Upper lobe of right lung (tissue), 1 donor: Measurements from ENCODE around the gene D2HGDH. TPM values are rescaled to one million over a fixed set of nuclear protein-coding genes. Genes with fewer than 3 reads are reported as not detected.
"Not testable (repeated sequence)": the region's sequence is repeated elsewhere in the genome, so short reads cannot be mapped to it uniquely, and the experiment has no call there.

ENCODE experiments used
- ATAC-seq: fragments of 200-7000 bp; cut with Tn5 transposase; one replicate; pipeline ENCODE4 v1.9.1; 2020; ENCODE audit warnings: mild to moderate bottlenecking, moderate library complexity
- DNase-seq: peaks from one replicate; pipeline ENCODE4 v3.0.0-alpha.2; 2020
- H3K27ac ChIP-seq: fragments of 200-600 bp; one replicate; pipeline ENCODE4 v1.8.0; 2022
- H3K27me3 ChIP-seq: fragments of 200-600 bp; one replicate; pipeline ENCODE4 v1.8.0; 2022; ENCODE audit warnings: mild to moderate bottlenecking
- H3K36me3 ChIP-seq: fragments of 200-600 bp; one replicate; pipeline ENCODE4 v1.8.0; 2022
- H3K4me1 ChIP-seq: fragments of 200-600 bp; one replicate; pipeline ENCODE4 v1.8.0; 2022
- H3K4me3 ChIP-seq: fragments of 200-600 bp; one replicate; pipeline ENCODE4 v1.8.0; 2022; ENCODE audit warnings: mild to moderate bottlenecking
- H3K9me3 ChIP-seq: fragments of 200-600 bp; one replicate; pipeline ENCODE4 v1.8.0; 2022
- intact Hi-C: fragments of 100-400 bp; cut with DNase I; formaldehyde crosslinking; loops from one replicate; pipeline ENCODE4 v1.11.0; 2022
- total RNA-seq: library from RNA; stranded (reverse); fragmentation: NEBNext Ultra II Directional; extraction: Animal tissue kit (Norgen Biotek cat#: 25700); gene quantifications from one replicate; pipeline ENCODE4 v1.2.1, GENCODE V29; 2021
- TF ChIP-seq, protein P1 (sequence below): fragments of 200-600 bp; IDR thresholded peaks from one replicate; pipeline ENCODE4 v1.8.0; 2022; ENCODE audit warnings: antibody characterized with exemption
- donor health status: DM: no; HTN: yes; CAD: no; lungs with severe emphysema.

The D2HGDH gene
- total RNA-seq, 1 donor from 2014 or later, result 28.8 TPM

DNA sequence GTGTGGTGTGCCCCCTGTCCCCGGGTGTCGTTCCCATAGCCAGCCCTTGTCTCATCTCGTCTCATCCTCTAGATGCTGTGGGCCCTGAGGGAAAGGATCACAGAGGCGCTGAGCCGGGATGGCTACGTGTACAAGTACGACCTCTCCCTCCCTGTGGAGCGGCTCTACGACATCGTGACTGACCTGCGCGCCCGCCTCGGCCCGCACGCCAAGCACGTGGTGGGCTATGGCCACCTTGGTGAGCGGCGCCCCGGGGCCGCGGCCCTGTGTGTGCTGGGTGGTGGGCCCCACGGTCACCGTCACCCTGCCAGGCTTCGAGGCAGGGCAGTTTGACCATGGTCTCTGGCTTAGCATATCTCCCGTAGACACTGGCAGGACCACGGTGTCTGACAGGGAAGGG lies 21.3 kb downstream of the D2HGDH start:
- DNase-seq (no peak), ATAC-seq (no peak)
- Histone ChIP-seq H3K27ac (no peak overlapping the region), H3K27me3 (no peaks in the 10 kb centered on the region), H3K9me3 (no peaks in the 10 kb centered on the region), H3K36me3 (peaks cover 25% of the 10 kb centered on the region), H3K4me3 (no peak overlapping the region), H3K4me1 (no peaks in the 10 kb centered on the region)
- TF ChIP-seq, protein P1, sequence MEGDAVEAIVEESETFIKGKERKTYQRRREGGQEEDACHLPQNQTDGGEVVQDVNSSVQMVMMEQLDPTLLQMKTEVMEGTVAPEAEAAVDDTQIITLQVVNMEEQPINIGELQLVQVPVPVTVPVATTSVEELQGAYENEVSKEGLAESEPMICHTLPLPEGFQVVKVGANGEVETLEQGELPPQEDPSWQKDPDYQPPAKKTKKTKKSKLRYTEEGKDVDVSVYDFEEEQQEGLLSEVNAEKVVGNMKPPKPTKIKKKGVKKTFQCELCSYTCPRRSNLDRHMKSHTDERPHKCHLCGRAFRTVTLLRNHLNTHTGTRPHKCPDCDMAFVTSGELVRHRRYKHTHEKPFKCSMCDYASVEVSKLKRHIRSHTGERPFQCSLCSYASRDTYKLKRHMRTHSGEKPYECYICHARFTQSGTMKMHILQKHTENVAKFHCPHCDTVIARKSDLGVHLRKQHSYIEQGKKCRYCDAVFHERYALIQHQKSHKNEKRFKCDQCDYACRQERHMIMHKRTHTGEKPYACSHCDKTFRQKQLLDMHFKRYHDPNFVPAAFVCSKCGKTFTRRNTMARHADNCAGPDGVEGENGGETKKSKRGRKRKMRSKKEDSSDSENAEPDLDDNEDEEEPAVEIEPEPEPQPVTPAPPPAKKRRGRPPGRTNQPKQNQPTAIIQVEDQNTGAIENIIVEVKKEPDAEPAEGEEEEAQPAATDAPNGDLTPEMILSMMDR, result no peak
- intact Hi-C loops, result no loop called here

DNA sequence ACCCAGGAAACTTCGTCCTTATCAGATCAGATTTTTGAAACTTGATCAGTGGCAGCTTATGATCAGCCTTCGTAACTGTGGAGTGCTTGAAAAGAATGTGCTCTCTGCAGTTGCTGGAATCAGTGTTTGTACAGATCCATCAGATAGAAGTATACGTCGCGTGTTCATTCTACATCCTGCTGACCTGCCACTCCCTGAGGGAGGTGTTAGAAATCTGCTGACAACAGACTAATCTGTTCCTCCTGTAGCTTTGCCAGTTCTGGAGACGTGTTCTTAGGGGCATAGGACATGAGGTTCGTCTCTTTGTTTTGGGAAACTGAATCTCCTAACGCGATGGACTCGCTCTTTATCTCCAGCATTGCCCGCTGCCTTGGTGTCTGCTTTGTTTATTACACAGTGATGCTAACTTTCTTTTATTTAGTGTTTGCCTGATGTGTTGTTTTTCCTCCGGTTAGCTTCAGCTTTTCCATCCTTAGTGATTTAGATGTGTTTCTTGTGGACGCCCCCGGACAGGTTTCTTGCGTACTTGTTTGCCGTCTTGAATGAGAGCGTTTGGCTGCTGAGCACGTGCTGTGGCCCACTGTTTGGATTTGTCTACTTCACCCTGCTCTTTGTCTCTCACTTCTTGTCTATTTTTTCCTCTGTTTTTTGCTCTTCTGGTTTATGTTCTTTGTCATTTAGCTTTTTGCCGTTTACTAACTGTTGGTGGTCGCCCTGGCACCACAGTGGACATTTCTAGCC lies 24.8 kb downstream of the D2HGDH start:
- Histone ChIP-seq H3K36me3 (peaks cover 20% of the 10 kb centered on the region), H3K9me3 (no peaks in the 10 kb centered on the region), H3K27ac (no peak overlapping the region), H3K4me1 (no peaks in the 10 kb centered on the region), H3K27me3 (no peaks in the 10 kb centered on the region), H3K4me3 (no peak overlapping the region)
- ATAC-seq (no peak), DNase-seq (peak; percentile 5)
- TF ChIP-seq, protein P1, result no peak
- intact Hi-C loops, result no loop called here

DNA sequence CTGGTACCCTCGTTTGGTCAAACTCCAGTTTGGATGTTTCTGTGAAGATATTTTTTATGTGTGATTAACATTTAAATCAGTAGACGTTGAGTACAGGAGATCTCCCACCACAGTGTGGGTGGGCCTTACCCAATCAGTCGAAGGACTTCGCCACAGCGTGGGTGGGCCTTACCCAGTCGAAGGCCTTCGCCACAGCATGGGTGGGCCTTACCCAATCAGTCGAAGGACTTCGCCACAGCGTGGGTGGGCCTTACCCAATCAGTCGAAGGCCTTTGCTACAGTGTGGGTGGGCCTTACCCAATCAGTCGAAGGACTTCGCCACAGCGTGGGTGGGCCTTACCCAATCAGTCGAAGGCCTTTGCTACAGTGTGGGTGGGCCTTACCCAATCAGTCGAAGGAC lies 25.5 kb downstream of the D2HGDH start:
- H3K4me3 ChIP-seq, H3K27ac ChIP-seq, H3K4me1 ChIP-seq, H3K9me3 ChIP-seq, ATAC-seq, H3K27me3 ChIP-seq, intact Hi-C loops: not testable (repeated sequence)
- H3K36me3 ChIP-seq, result peaks cover 17% of the 10 kb centered on the region
- peak; percentile 26 for DNase-seq

DNA sequence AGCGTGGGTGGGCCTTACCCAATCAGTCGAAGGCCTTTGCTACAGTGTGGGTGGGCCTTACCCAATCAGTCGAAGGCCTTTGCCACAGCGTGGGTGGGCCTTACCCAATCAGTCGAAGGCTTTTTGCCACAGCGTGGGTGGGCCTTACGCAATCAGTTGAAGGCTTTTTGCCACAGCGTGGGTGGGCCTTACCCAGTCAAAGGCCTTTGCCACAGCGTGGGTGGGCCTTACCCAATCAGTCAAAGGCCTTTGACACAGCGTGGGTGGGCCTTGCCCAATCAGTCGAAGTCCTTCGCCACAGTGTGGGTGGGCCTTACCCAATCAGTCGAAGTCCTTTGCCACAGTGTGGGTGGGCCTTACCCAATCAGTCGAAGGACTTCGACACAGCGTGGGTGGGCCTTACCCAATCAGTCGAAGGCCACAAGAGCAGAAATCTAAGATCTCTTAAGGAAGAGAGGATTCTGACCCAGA lies 25.9 kb downstream of the D2HGDH start:
- TF ChIP-seq, protein P1, result no peak
- H3K9me3 ChIP-seq, result no peaks in the 10 kb centered on the region
- H3K36me3 ChIP-seq, result peaks cover 13% of the 10 kb centered on the region
- no peaks in the 10 kb centered on the region for H3K4me1 ChIP-seq
- H3K4me3 ChIP-seq, result no peak overlapping the region
- H3K27ac ChIP-seq, result no peak overlapping the region
- ATAC-seq (no peak), DNase-seq (peak; percentile 33)
- no peaks in the 10 kb centered on the region for H3K27me3 ChIP-seq
- intact Hi-C loops, result no loop called here

DNA sequence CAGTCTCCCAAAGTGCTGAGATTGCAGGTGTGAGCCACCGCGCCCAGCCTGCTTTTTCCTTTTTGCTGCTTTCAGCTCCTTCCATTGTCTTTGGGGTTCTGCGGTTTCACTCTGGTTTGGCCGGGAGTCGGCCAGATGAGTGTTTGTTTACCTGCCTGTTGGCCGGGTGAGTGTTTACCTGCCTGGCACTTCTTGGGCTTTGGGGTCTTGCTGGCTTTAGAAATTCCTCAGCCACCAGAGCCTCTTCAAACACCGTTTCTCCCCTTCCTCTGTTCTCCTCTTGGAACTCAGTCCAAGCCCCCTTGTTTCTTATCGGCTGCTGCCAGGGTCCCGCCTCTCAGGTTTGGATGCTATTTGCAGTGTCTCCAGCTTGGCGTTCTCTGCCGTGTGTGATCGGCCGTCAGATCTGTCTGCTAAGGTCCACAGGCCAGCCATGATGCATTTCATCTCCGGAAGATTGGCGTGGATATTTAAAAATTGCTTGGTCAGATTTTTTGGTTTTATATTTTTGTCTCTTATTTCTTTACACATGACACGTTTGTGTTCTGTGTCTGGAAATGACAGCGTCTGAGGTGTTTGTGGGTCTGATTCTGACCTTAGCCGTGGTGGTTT lies 28.0 kb downstream of the D2HGDH start:
- intact Hi-C loops, result no loop called here
- H3K4me3 ChIP-seq, result no peak overlapping the region
- DNase-seq (peak; percentile 34), ATAC-seq (no peak)
- no peak overlapping the region for H3K27ac ChIP-seq
- no peaks in the 10 kb centered on the region for H3K36me3 ChIP-seq
- TF ChIP-seq, protein P1, result no peak
- H3K4me1 ChIP-seq, result no peaks in the 10 kb centered on the region
- no peaks in the 10 kb centered on the region for H3K27me3 ChIP-seq
- H3K9me3 ChIP-seq, result no peaks in the 10 kb centered on the region

DNA sequence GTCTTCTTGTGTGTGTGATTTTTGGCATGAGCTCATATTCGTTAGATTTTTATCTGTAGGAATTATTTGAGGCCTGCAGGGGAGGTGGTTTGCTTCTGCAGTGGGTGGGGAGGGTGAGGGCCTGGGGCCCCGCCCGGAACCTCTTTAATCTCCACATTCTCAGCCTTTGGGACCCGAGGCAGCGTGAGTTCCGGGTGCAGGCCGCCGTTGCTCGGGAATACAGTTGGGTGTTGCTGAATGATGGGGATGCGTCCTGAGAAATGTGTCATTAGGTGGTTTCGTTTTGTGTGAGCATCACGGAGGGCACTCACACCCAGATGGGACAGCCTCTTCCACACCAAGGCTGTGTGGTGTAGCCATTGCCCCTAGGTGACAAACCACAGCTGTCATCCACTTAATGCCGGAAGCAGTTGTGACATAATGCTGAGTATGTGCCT lies 28.5 kb downstream of the D2HGDH start:
- peak; percentile 42 for DNase-seq
- ATAC-seq, result peak; percentile 65
- H3K27me3 ChIP-seq, result no peaks in the 10 kb centered on the region
- no peak overlapping the region for H3K27ac ChIP-seq
- no peaks in the 10 kb centered on the region for H3K9me3 ChIP-seq
- no peaks in the 10 kb centered on the region for H3K4me1 ChIP-seq
- H3K4me3 ChIP-seq, result no peak overlapping the region
- TF ChIP-seq, protein P1, result no peak
- no peaks in the 10 kb centered on the region for H3K36me3 ChIP-seq
- intact Hi-C loops, result no loop called here
